ENCODE data around the gene COG7. TPM values are rescaled to one million over a fixed set of nuclear protein-coding genes. Genes with fewer than 3 reads are reported as not detected.
"Not testable (repeated sequence)": the region's sequence is repeated elsewhere in the genome, so short reads cannot be mapped to it uniquely, and the experiment has no call there.

COG7 gene
- total RNA-seq (2014; rRNA removed; shearing (Covaris generic)): 9.5 and 12.8 TPM in 2 replicates
- 13.0 and 16.2 TPM in 2 replicates for polyA plus RNA-seq (2015; cell fraction: cytosol; rRNA removed)
- 57.9 and 65.6 TPM in 2 replicates for polyA plus RNA-seq (2015; cell fraction: nucleus; rRNA removed)

GRCh38 chr16:23452572-23453337, at the start of gene COG7:
Gene COG7 (minus strand): TSS chr16:23453189. CDS start chr16:23452994, 195 bp downstream.
- DNase-seq (ENCODE audit: low read depth): peak; percentile 83

GRCh38 chr16:23502466-23502865, 49.5 kb upstream of the COG7 start:
- DNase-seq (ENCODE audit: low read depth): no peak

GRCh38 chr16:23501291-23501690, 48.3 kb upstream of the COG7 start:
- DNase-seq (ENCODE audit: low read depth): no peak

- DNase-seq (ENCODE audit: low read depth): no peak
Observed at GRCh38 chr16:23500862-23501225, 47.9 kb upstream of the COG7 start.

GRCh38 chr16:23500212-23500861, 47.3 kb upstream of the COG7 start:
- no peak for DNase-seq (ENCODE audit: low read depth)

GRCh38 chr16:23499801-23500200, 46.8 kb upstream of the COG7 start:
- DNase-seq (ENCODE audit: low read depth): no peak

- no peak for DNase-seq (ENCODE audit: low read depth)
Observed at GRCh38 chr16:23498863-23499262, 45.9 kb upstream of the COG7 start.

GRCh38 chr16:23497543-23497868, 44.5 kb upstream of the COG7 start:
- no peak for DNase-seq (ENCODE audit: low read depth)

GRCh38 chr16:23496821-23497542, 44.0 kb upstream of the COG7 start:
- DNase-seq (ENCODE audit: low read depth): no peak

GRCh38 chr16:23495671-23496070, 42.7 kb upstream of the COG7 start:
- DNase-seq (ENCODE audit: low read depth): no peak

GRCh38 chr16:23494188-23494587, 41.2 kb upstream of the COG7 start:
- no peak for DNase-seq (ENCODE audit: low read depth)

GRCh38 chr16:23491490-23492391, 38.8 kb upstream of the COG7 start:
- peak; percentile 57 for DNase-seq (ENCODE audit: low read depth)

- no peak for DNase-seq (ENCODE audit: low read depth)
Observed at GRCh38 chr16:23486480-23486879, 33.5 kb upstream of the COG7 start.

- no peak for DNase-seq (ENCODE audit: low read depth)
Observed at GRCh38 chr16:23485841-23486240, 32.9 kb upstream of the COG7 start.

GRCh38 chr16:23485257-23485614, 32.2 kb upstream of the COG7 start:
- DNase-seq (ENCODE audit: low read depth): no peak

GRCh38 chr16:23484510-23485256, 31.7 kb upstream of the COG7 start:
- no peak for DNase-seq (ENCODE audit: low read depth)

GRCh38 chr16:23483492-23483891, 30.5 kb upstream of the COG7 start:
- DNase-seq (ENCODE audit: low read depth): not testable (repeated sequence)

GRCh38 chr16:23482778-23483177, 29.8 kb upstream of the COG7 start:
- no peak for DNase-seq (ENCODE audit: low read depth)

GRCh38 chr16:23480257-23480656, 27.3 kb upstream of the COG7 start:
- DNase-seq (ENCODE audit: low read depth): no peak

GRCh38 chr16:23479138-23479537, 26.1 kb upstream of the COG7 start:
- no peak for DNase-seq (ENCODE audit: low read depth)

GRCh38 chr16:23478566-23478965, 25.6 kb upstream of the COG7 start:
- DNase-seq (ENCODE audit: low read depth): no peak

Data from HT1080 (cell line).